ENCODE results near the gene IRF2BP2.

- TF ChIP-seq CEBPB (IDR thresholded peaks at IDR 0.05) (no peak), TCF12 (IDR thresholded peaks at IDR 0.05; ENCODE audit: low read depth) (no peak), FOXM1 (IDR thresholded peaks at IDR 0.05; ENCODE audit: borderline replicate concordance, low read depth) (no peak), YY1 (IDR thresholded peaks at IDR 0.05; ENCODE audit: low read depth) (no peak), TAF1 (IDR thresholded peaks at IDR 0.05; ENCODE audit: low read depth) (no peak)
- TF ChIP-seq, protein P1, sequence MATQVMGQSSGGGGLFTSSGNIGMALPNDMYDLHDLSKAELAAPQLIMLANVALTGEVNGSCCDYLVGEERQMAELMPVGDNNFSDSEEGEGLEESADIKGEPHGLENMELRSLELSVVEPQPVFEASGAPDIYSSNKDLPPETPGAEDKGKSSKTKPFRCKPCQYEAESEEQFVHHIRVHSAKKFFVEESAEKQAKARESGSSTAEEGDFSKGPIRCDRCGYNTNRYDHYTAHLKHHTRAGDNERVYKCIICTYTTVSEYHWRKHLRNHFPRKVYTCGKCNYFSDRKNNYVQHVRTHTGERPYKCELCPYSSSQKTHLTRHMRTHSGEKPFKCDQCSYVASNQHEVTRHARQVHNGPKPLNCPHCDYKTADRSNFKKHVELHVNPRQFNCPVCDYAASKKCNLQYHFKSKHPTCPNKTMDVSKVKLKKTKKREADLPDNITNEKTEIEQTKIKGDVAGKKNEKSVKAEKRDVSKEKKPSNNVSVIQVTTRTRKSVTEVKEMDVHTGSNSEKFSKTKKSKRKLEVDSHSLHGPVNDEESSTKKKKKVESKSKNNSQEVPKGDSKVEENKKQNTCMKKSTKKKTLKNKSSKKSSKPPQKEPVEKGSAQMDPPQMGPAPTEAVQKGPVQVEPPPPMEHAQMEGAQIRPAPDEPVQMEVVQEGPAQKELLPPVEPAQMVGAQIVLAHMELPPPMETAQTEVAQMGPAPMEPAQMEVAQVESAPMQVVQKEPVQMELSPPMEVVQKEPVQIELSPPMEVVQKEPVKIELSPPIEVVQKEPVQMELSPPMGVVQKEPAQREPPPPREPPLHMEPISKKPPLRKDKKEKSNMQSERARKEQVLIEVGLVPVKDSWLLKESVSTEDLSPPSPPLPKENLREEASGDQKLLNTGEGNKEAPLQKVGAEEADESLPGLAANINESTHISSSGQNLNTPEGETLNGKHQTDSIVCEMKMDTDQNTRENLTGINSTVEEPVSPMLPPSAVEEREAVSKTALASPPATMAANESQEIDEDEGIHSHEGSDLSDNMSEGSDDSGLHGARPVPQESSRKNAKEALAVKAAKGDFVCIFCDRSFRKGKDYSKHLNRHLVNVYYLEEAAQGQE (IDR thresholded peaks at IDR 0.05; ENCODE audit: low read depth), result no peak
Measured at GRCh38 chr1:234572966-234573365, 37.0 kb downstream of the IRF2BP2 start.
